Mammary microvascular endothelial cell (primary cell): Measurements from ENCODE around the gene DNAJC10. TPM values are rescaled to one million over a fixed set of nuclear protein-coding genes. Genes with fewer than 3 reads are reported as not detected.

Experiments used
- total RNA-seq: library from RNA; depleted of rRNA; stranded (reverse); fragments of >200 nt; gene quantifications from 2 replicates; pipeline ENCODE4 v1.2.3, GENCODE V29; 2015

Gene DNAJC10
- total RNA-seq, result 105 and 118 TPM in 2 replicates

GRCh38 chr2:182715892-182716649 is at the start of gene DNAJC10:
Gene DNAJC10 (plus strand): TSS chr2:182716257. CDS start chr2:182718087, 1,830 bp downstream.

Other genes with a start within 250 kb of the DNAJC10 start
- gene FRZB, start 150.4 kb downstream of the DNAJC10 start, total RNA-seq, result under 0.01 and 0.15 TPM in 2 replicates